HuH-7.5 (cell line): Measurements from ENCODE around the gene FAS.

Source experiments
- DNase-seq: peaks from one replicate; pipeline ENCODE4 v3.0.0; 2011; ENCODE audit warnings: low spot score

Gene FAS

DNA sequence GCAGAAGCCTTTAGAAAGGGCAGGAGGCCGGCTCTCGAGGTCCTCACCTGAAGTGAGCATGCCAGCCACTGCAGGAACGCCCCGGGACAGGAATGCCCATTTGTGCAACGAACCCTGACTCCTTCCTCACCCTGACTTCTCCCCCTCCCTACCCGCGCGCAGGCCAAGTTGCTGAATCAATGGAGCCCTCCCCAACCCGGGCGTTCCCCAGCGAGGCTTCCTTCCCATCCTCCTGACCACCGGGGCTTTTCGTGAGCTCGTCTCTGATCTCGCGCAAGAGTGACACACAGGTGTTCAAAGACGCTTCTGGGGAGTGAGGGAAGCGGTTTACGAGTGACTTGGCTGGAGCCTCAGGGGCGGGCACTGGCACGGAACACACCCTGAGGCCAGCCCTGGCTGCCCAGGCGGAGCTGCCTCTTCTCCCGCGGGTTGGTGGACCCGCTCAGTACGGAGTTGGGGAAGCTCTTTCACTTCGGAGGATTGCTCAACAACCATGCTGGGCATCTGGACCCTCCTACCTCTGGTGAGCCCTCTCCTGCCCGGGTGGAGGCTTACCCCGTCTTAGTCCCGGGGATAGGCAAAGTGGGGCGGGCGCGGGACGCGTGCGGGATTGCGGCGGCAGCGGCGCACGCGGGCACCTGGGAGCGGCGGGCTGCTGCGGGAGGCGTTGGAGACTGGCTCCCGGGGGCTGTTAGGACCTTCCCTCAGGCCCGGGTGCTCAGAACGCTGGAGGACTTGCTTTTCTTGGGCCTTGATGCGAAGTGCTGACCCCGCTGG is at the start of gene FAS:
FAS (plus strand) TSS at position 415 of the 777 bp plus-strand sequence; CDS start at position 494, 79 bp downstream.
- DNase-seq: peak; percentile 49

DNA sequence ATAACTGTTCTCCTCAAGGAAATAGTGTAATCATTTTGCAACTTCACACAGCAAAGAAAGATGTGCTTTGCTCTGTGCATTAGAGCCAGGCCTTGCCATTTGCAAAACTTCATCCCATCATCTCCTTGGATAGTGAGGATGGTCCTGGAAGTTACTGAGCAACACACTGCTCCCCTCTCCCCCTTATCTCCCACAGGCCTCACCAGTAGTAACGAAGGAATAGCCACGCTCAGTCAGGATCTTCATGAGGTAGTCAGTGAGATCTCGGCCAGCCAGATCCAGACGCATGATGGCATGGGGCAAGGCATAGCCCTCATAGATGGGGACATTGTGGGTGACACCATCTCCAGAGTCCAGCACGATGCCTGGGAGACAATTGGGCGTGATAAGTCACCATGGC is 49.6 kb upstream of the FAS start:
- DNase-seq: no peak

DNA sequence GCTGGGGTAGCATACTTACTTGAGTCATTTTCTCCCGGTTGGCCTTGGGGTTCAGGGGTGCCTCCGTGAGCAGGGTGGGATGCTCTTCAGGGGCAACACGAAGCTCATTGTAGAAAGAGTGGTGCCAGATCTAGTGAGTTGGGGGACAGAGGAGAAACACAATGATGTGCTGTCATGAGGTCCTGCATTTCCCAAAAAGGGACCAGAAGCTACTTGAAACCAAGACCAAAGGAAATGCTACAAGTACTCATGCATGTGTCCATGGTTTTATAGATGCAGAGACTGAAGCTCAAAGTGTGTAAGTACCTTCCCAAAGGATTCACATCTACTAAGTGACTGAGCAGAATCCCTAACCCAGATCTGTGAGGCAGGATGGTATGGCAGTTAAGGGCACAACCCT is 46.8 kb upstream of the FAS start:
- DNase-seq: no peak

DNA sequence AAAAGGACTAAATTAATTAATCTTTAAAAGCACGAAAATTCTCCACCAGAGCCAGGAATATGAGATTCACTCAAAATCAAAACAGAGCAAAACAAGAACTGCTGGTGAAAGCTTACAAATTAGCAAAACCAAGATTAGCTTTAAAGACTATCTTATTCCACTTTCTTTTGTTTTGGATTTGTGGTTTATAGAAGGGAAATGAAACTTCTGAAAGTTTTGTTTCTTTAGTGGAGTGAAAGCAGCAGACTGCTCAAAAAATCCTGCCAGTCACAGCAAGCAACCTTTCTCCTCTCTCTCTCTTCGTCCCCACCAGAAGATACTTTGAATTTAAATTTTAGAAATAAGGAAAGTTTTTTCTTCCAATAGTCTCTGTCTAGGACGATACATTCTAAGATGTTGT is 45.8 kb upstream of the FAS start:
- no peak for DNase-seq

DNA sequence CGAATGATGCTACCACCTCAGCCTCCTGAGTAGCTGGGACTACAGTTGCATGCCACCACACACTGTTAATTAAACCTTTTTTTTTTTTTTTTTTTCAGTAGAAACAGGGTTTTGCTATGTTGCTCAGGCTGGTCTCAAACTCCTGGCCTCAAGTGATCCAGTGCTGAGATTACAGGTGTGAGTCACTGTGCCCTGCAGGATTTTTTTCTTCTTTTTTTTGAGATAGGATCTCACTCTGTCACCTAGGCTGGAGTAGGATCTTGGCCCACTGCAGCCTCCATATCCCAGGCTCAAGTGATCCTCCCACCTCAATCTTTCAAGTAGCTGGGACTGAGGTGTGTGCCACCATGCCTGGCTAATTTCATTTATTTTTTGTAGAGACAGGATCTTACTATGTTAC is 44.4 kb upstream of the FAS start:
- DNase-seq: no peak

DNA sequence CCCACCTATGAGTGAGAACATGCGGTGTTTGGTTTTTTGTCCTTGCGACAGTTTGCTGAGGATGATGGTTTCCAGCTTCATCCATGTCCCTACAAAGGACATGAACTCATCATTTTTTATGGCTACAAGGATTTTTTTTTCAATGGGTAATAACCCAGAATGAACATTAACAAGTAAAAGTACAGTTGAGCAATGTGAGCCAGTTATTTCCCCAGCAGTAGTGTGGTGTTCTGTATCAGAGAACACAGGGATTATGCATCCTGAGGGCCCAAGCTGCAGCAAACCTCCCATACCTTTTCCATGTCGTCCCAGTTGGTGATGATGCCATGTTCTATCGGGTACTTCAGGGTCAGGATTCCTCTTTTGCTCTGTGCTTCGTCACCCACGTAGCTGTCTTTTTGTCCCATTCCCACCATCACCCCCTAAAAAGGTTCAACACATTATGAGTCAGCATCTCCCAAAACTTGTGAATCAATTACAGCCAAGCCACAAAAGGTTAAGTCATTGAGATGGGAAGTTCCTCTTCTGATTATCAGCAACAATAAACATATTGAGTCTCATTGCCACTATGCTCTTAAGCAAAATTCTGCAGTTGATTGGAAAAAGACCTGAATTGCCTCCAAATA is 43.5 kb upstream of the FAS start:
- DNase-seq: no peak

DNA sequence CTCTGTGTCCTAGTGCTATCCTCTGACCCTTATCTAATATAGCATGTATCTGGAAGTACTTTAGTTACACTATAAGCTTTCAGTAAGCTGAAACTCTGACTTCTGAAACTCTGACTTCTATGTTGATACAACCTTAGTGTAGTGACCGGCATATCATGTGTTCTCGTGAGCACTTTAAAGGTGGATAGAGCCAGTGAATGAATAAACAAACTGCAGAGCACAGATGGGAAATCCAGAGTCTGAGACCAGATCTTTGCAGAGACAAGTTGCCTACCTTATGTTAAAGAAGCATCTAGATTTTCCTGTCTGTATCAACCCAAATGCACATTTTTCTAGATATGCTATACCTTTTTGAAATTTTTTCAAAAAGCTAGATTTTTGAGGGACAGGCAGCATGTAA is 41.5 kb upstream of the FAS start:
- DNase-seq: no peak

DNA sequence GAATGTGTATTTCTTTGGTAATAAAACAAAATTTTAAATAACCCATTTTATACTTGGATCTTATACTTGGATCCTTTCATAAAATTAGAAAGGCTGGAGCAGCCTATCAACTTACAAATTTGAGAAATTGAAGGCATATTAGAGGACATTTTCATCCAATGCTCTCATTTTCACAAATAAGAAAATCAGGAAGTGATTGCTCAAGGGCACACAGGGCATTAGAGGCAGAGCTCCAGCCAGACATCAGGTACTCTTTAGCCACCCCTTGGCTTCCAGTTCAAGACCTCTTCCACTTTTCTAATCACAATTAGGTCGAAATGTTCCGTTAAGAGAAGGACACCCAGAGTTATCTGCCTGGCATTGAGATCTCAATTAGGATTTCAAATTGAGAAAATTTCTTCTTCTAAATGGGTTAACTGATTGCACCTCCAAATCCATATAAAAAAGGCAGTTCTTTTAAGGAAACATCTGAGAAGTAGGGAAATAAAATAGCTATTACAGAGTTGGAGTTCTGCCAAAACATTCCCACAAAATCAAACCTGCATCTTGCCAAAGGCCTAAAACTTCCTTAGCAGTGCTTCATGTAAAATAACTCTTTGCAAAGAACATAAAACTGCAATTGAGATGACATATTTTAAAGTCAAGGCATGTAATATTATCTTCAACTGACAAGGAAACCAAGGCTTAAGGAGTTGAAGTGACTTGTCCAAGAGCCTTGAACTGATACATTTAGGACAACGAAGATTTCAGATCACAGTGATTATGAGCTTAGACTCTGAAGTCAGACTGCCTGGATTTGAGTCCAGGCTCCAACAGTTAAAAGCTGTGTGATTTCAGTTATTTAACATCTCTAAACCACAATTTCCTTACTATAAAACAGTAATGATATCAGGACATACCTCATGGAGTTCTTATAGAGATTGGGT is 40.4 kb upstream of the FAS start:
- DNase-seq: no peak

DNA sequence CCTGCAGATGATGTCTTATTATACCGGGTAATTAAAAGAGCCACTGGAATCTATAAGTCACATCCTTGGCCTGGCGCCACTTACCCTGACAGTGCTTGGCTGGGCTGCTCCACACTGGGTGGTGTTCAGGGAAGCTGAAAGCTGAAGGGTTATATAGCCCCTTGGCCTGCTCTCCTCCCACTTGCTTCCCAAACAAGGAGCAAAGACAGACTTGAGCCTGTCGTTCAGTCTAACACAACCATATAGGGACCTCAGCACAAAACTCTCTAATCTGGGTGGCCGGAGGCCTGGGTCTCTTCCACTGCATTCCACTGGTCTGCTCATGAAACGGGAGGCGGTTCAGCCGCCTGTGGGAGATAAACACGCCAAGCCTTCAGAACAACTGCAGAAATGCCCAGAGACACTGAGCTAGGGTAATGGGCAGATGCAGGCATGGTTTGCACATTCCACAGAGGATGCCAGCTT is 37.9 kb upstream of the FAS start, which contains the start of gene ACTA2:
ACTA2 (minus strand) TSS at position 127 of the 465 bp plus-strand sequence. CDS start 3,843 bp downstream, outside the sequence.
- no peak for DNase-seq

DNA sequence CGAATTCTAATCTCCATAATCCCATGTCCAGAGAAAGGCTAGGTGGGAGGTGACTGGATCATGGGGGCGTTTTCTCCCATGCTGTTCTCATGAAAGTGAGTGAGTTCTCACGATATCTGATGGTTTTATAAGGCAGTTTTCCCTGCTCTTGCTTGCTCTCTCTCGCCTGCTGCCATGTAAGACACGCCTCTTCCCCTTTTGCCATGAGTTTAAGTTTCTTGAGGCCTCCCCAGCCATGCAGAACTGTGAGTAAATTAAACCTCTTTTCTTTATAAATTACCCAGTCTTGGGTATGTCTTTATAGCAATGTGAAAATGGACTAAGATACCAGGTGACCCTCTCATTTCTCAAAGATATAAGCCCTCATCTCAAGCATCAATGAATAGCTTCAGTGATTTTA is 36.9 kb upstream of the FAS start:
- DNase-seq: no peak

DNA sequence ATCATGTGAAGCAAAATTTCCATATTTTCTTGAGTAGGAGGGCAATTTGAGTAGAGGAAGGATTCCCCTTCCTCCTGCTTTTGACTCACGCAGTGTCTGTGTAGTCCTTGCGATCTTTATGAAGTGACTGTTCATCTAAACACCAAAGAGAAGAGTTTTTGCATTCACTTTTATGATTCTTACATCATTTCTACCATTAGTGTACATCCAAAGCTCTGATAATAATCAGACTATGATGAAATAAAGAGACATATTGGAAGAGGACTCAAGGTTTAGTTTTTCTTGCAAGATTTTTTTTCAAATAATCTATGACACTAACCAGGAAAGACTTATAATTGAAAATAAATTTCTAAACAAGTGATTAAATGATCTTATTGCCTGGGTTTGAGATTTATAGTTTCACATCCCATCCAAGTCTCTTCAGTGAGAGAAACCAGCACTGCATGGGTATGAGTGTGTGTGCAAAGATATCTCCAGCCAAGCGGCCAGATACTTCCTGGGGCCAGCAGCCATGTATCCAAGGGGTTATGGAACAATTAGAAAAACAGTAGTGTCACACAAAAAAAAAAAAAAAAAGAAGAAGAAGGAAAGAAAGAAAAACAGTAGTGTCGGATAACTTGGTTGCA is 36.0 kb upstream of the FAS start:
- DNase-seq: no peak

DNA sequence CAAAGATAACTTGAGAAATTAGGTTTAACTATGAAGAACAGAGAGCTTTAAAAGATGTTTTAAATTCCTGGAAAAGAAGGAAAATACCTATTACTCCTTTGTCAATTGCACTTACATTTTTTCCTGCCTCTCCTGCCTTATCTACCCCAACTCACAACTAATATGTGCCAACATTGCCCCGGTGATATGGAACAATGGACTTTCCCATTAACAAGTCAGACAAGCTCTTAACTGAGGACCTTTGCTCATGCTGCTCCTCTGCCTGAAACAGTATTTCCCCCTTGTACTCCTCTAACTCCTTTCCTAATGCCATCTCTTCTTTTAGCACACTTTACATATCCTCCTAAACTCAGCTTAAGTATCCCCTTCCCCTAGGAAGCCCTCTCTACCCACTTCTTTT is 33.2 kb upstream of the FAS start:
- DNase-seq: no peak

DNA sequence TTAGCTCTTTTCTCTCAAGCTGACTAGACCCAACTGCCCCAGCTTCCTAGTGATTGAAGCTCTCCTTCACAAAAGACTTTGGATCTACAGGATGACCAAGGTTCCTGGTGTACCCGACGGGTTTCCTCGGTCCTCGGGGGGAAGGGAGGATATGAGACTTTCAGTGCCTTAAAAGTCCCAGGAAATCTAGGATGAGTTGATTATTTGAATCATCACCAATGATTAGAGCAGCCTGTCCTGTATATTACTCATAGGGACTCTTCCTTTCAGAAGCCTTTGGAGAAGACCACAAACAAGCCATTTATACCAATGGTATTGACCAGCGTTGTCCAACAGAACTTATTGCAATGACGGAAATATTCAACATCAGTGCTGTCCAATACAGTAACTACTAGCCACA is 31.9 kb upstream of the FAS start:
- no peak for DNase-seq

DNA sequence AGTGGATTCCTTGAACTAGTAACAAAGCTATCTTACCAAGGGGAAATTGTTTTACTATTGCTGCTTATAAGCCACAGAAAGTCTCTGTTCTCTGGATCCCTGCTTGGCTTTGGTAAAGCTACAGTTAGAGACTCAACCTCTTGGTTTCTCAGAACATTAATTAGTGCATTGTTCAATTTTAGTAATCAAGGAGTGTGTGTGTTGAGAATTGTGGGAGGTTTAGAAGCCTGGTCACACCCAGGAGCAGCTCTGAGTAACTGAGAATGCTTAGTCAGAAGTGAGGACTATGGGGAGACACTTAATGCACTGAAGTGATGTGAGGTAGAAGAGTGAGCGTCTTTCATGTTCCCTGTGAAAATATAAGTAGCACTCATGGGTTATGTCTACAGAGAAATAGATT is 29.8 kb upstream of the FAS start:
- DNase-seq: no peak

DNA sequence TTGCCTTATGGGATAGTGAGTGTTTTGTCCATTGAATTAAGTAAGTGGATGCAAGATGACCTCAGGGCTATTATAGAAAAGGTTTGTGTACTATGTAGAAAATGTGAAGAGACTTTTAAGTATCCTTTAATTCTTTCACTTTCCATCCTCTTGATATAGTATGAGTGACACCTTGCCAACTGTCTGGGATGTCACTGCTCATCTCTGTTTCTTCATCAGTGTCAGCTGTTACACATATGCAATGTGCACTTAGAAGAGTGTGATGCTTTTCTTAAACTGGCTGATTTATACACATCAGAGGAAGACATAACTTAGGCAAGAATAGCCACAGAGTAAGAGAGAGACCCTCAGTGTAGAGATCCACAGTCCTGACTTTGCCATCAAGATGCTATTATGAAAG is 29.3 kb upstream of the FAS start:
- no peak for DNase-seq

DNA sequence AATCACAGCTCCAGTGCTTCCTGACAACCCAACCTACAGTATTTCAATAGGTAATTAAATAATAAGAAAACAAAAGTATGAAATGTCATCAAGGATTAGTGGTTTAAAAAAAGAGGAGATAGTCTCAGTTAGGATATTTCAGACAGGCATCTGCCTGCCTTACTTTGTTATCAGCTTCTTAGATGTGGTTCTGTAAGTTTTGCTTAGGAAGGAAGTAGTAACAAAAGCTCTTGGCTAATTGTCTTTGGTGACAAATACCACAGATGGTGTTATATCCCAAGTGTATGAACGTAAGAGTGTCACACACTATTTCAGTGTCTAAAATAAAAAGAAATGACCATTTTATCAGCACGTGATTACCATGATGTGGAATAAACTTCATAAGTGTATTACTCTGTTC is 28.3 kb upstream of the FAS start:
- no peak for DNase-seq

DNA sequence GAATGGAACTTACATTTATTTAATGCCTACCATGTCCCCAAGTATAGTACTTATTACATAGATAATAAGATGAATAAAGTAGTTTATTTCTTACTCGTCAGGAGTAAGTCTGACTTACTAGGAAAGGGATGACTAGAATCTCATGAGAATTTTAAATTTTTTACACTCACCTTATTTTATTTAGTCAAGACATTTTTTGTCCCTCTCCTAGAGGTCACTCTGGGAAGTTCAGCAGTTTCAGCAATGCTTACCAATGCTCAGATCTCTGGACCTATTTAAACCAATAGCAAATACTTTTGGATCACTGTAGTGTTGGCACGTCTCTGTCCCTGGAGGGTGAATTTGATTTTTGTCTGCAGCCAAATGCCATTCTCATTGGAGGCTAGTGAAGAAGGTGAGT is 27.3 kb upstream of the FAS start:
- no peak for DNase-seq

DNA sequence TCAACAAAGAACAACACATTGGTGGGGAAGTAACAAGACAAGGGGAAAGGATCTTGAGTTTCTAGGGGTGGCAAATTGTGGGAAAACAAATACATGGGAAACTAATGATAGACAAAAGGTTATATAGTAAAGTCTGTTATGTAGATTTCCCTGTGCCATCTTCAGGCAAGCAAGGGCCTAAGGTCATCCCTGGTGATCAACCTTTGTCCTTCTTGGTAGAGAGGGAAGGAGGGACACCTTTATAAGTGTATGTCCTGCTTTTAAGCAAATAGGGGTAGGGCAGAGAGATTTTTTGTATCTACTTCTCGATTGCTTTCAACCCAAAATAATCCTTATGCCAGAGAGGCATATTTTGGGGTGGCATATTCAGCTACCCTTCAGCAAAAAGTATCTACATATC is 26.2 kb upstream of the FAS start:
- no peak for DNase-seq

DNA sequence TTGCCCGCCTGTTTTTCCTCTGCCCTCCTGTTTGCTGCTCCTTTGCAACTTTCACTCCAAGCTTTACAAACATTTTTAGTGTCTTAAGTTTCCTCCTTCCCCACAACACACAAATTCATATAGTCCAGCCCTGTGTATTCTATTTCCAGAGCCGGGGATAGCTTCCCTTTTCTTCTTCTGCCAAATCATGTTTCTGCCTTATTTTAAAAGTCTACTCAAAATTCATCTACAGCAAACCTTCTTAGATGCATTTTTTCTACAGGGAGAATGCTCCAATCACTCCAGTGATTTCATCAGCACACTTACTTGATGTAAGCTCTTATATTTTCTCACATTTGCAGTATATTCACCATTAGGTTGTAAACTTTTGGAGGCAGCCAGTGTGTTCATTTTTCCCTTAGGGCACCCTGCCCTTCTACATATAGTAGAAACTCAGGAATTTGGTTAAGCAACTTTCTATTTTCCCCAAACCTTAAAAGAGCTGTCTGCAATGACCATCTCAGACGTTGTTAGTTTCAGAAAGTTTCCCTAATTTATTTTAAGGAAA is 25.7 kb upstream of the FAS start:
- DNase-seq: no peak

DNA sequence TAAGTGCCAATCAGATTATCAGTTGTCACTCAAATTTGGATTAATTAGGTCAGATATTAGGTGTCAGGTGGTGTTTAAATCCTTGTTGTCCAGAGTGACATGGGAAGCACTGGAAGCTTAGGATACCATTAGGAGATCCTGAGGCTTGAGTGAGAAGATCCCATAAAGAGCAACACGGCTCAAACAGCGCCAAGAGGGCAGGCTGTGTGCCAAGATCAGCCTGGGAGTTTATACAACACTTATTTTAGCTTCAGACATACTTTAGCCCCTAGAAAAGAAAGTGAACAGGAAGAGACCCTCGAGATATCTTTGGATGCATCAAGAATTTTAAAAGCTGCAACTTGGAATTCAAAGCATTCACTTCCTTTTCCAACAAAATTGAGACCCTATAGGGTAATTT is 23.8 kb upstream of the FAS start:
- no peak for DNase-seq

DNA sequence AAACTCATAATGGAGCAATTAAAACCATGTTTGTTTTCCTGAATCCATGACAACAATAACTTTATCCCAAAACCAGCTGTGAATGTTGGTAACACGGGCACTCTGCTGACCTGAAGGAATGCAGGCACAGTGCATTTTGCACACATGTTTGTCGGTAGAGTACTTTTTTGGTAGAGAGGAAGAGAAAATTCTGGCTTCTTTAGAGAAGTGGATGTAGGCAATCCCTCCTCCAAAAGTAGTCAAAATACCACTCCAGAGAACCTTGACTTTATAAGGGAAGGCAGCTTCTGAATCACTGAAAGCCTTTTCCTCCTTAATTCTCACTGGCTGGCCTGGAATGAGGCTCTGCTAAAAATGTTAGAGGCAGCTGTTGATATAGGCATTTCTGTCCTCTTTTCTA is 22.2 kb upstream of the FAS start:
- DNase-seq: no peak
